MM.1S (cell line): Measurements from ENCODE around the gene COQ9.

Experiments
- DNase-seq: peaks from one replicate; pipeline ENCODE4 v3.0.0-alpha.2; 2015
- H2AFZ ChIP-seq: fragments of 300-600 bp; sonication (generic); 2 replicates; pipeline ENCODE4 v1.6.0; 2016; ENCODE audit warnings: antibody characterized with exemption, low read length
- H3F3A ChIP-seq: fragments of 300-600 bp; sonication (generic); 2 replicates; pipeline ENCODE4 v1.6.1; 2016; ENCODE audit warnings: mild to moderate bottlenecking, antibody characterized with exemption, low read length, moderate library complexity, mixed read lengths; ENCODE audit not compliant: insufficient read depth
- H3K27ac ChIP-seq: fragments of 300-600 bp; sonication (generic); 2 replicates; pipeline ENCODE4 v1.5.1; 2016; ENCODE audit warnings: mild to moderate bottlenecking, low read length
- H3K27me3 ChIP-seq: fragments of 300-600 bp; sonication (generic); replicated peaks from 2 replicates; pipeline ENCODE4 v1.6.0; 2016; ENCODE audit warnings: low read length; ENCODE audit not compliant: insufficient read depth
- H3K36me3 ChIP-seq: fragments of 300-600 bp; sonication (generic); replicated peaks from 2 replicates; pipeline ENCODE4 v1.6.1; 2016; ENCODE audit warnings: mild to moderate bottlenecking, low read length, mixed read lengths; ENCODE audit not compliant: insufficient read depth
- H3K4me1 ChIP-seq: fragments of 300-600 bp; sonication (generic); 2 replicates; pipeline ENCODE4 v1.6.1; 2016; ENCODE audit warnings: low read length, mixed read lengths
- H3K4me2 ChIP-seq: fragments of 300-600 bp; sonication (generic); 2 replicates; pipeline ENCODE4 v1.6.0; 2016; ENCODE audit warnings: low read depth, low read length
- H3K4me3 ChIP-seq: fragments of 300-600 bp; sonication (generic); 2 replicates; pipeline ENCODE4 v1.5.1; 2016; ENCODE audit warnings: low read length, mixed read lengths
- H3K79me2 ChIP-seq: fragments of 300-600 bp; sonication (generic); 2 replicates; pipeline ENCODE4 v1.6.1; 2016; ENCODE audit warnings: mixed run types, low read length, mixed read lengths
- H3K9ac ChIP-seq: fragments of 300-600 bp; sonication (generic); 2 replicates; pipeline ENCODE4 v1.6.1; 2016; ENCODE audit warnings: low read length, mixed read lengths
- H3K9me2 ChIP-seq: fragments of 300-600 bp; sonication (generic); replicated peaks from 2 replicates; pipeline ENCODE4 v1.6.1; 2016; ENCODE audit warnings: mild to moderate bottlenecking, low read length, mixed read lengths; ENCODE audit not compliant: insufficient read depth
- H3K9me3 ChIP-seq: fragments of 300-600 bp; sonication (generic); replicated peaks from 2 replicates; pipeline ENCODE4 v1.6.1; 2016; ENCODE audit warnings: mild to moderate bottlenecking, low read length, mixed read lengths; ENCODE audit not compliant: insufficient read depth
- H4K20me1 ChIP-seq: fragments of 300-600 bp; sonication (generic); 2 replicates; pipeline ENCODE4 v1.6.1; 2016; ENCODE audit warnings: mild to moderate bottlenecking, low read length, moderate library complexity, mixed read lengths; ENCODE audit not compliant: insufficient read depth
- CTCF ChIP-seq: fragments of 300-600 bp; sonication (generic); IDR thresholded peaks from 2 replicates; pipeline ENCODE4 v1.5.1; 2016; ENCODE audit warnings: antibody characterized with exemption, low read length, mixed read lengths
- EZH2 ChIP-seq: fragments of 300-600 bp; sonication (generic); optimal IDR thresholded peaks from 2 replicates; pipeline ENCODE3; 2017; ENCODE audit warnings: low read depth, mild to moderate bottlenecking, antibody characterized with exemption, low read length, mixed read lengths
- EZH2phosphoT487 ChIP-seq: fragments of 300-600 bp; sonication (generic); IDR thresholded peaks from 2 replicates; pipeline ENCODE4 v1.6.1; 2018; ENCODE audit warnings: antibody characterized with exemption, low read length

The COQ9 gene

GRCh38 chr16:57474671-57475661, 27.7 kb downstream of the COQ9 start:
- Histone ChIP-seq H3K4me2 (no peak overlapping the region), H3K9me2 (no peaks in the 10 kb centered on the region), H3K9ac (no peak overlapping the region), H2AFZ (0 out of 2 replicates have a peak overlapping the region, but pooled peaks have one; percentile 67), H3K9me3 (no peaks in the 10 kb centered on the region), H3F3A (no peaks in the 10 kb centered on the region; the same call in 1 of the 2 replicates), H3K79me2 (no peaks in the 10 kb centered on the region), H4K20me1 (no peaks in the 10 kb centered on the region), H3K27ac (no peak overlapping the region), H3K27me3 (no peaks in the 10 kb centered on the region), H3K36me3 (no peaks in the 10 kb centered on the region; the same call in 1 of the 2 replicates), H3K4me3 (no peak overlapping the region), H3K4me1 (peaks cover 9% of the 10 kb centered on the region; the same call in 1 of the 2 replicates)
- TF ChIP-seq CTCF: no peak
- TF ChIP-seq EZH2: no peak
- no peak for TF ChIP-seq EZH2phosphoT487
- DNase-seq: no peak

- Histone ChIP-seq H3K4me1 (peaks cover 9% of the 10 kb centered on the region; the same call in 1 of the 2 replicates), H3K27me3 (no peaks in the 10 kb centered on the region), H3K4me3 (peak overlapping the region; percentile 19; the same call in 1 of the 2 replicates), H3F3A (no peaks in the 10 kb centered on the region; the same call in 1 of the 2 replicates), H3K9me2 (no peaks in the 10 kb centered on the region), H3K4me2 (peak overlapping the region; percentile 78), H2AFZ (peak overlapping the region; percentile 67), H3K27ac (no peak overlapping the region), H3K9me3 (no peaks in the 10 kb centered on the region), H3K36me3 (no peaks in the 10 kb centered on the region), H3K9ac (no peak overlapping the region), H3K79me2 (no peaks in the 10 kb centered on the region), H4K20me1 (no peaks in the 10 kb centered on the region)
- peak; percentile 74 for DNase-seq
- TF ChIP-seq EZH2phosphoT487: no peak
- TF ChIP-seq CTCF: peak; percentile 91
These were observed 28.5 kb downstream of the COQ9 start for GRCh38 chr16:57475711-57476339.

GRCh38 chr16:57476546-57477410, 29.5 kb downstream of the COQ9 start:
- no peaks in the 10 kb centered on the region; the same call in 1 of the 2 replicates for H3F3A ChIP-seq
- H4K20me1 ChIP-seq: no peaks in the 10 kb centered on the region
- no peaks in the 10 kb centered on the region for H3K9me3 ChIP-seq
- H3K9ac ChIP-seq: no peak overlapping the region
- no peaks in the 10 kb centered on the region for H3K9me2 ChIP-seq
- H3K27ac ChIP-seq: no peak overlapping the region
- H3K36me3 ChIP-seq: no peaks in the 10 kb centered on the region
- TF ChIP-seq CTCF (no peak), EZH2 (no peak), EZH2phosphoT487 (no peak)
- no peak overlapping the region for H3K4me3 ChIP-seq
- H2AFZ ChIP-seq: peak overlapping the region; percentile 67; the same call in 1 of the 2 replicates
- H3K79me2 ChIP-seq: no peaks in the 10 kb centered on the region
- H3K27me3 ChIP-seq: 0 out of 2 replicates have a peak, but pooled peaks cover 3% of the 10 kb centered on the region
- no peak for DNase-seq
- peaks cover 9% of the 10 kb centered on the region; the same call in 1 of the 2 replicates for H3K4me1 ChIP-seq
- H3K4me2 ChIP-seq: peak overlapping the region; percentile 78
